Measurements from ENCODE around the gene RGL2. TPM values are rescaled to one million over a fixed set of nuclear protein-coding genes. Genes with fewer than 3 reads are reported as not detected.

Gene RGL2
- total and polyA plus RNA-seq, 2 of the 13 experiments (the other 11 are each of a cell fraction or from before 2014, with no cell fraction given): 22.9 to 47.4 TPM

GRCh38 chr6:33299237-33299944 lies 649 bp upstream of the RGL2 start (continued):
- TF ChIP-seq CSRNP2 (CRISPR knock-in tag; conservative IDR thresholded peaks at IDR 0.05; ENCODE audit: low read depth): 0 out of 2 replicates have a peak, but pooled peaks have one; percentile 47
- TF ChIP-seq ZNF891 (CRISPR knock-in tag; IDR thresholded peaks at IDR 0.05): peak; percentile 69; the same call in 1 of the 2 replicates
- TF ChIP-seq ZNF646 (CRISPR knock-in tag; IDR thresholded peaks at IDR 0.05): no peak
- peak; percentile 84 for TF ChIP-seq MYPOP (CRISPR knock-in tag; IDR thresholded peaks at IDR 0.05)
- no peak for TF ChIP-seq ZNF446 (CRISPR knock-in tag; IDR thresholded peaks at IDR 0.05)
- peak; percentile 87; the same call in 1 of the 2 replicates for TF ChIP-seq AFF4 (CRISPR knock-in tag; IDR thresholded peaks at IDR 0.05)
- TF ChIP-seq ZNF232 (CRISPR knock-in tag; IDR thresholded peaks at IDR 0.05; ENCODE audit: borderline replicate concordance): peak; percentile 91
- no peak for TF ChIP-seq LRRFIP1 (CRISPR knock-in tag; conservative IDR thresholded peaks at IDR 0.05)
- TF ChIP-seq ZNF879 (CRISPR knock-in tag; IDR thresholded peaks at IDR 0.05): peak; percentile 89
- no peak for TF ChIP-seq PLSCR1 (CRISPR knock-in tag; IDR thresholded peaks at IDR 0.05; ENCODE audit: borderline replicate concordance)
- TF ChIP-seq RNF2 (conservative IDR thresholded peaks at IDR 0.05; ENCODE audit: low read depth): no peak

Measured in HepG2 (cell line).